ENCODE results near the gene SYPL2.
"Not testable (repeated sequence)": the region's sequence is repeated elsewhere in the genome, so short reads cannot be mapped to it uniquely, and the experiment has no call there.

The SYPL2 gene

GRCh38 chr1:109444346-109444745, 22.0 kb upstream of the SYPL2 start:
- H3K4me3 ChIP-seq (ENCODE audit: low read depth, low read length): no peak overlapping the region
- no peaks in the 10 kb centered on the region for H3K4me1 ChIP-seq
- no peaks in the 10 kb centered on the region for H3K27me3 ChIP-seq
- no peaks in the 10 kb centered on the region for H3K9me3 ChIP-seq
- no peak for TF ChIP-seq CTCF (IDR thresholded peaks at IDR 0.05; ENCODE audit: low read depth, low read length)
- no peaks in the 10 kb centered on the region for H3K36me3 ChIP-seq
- DNase-seq: no peak

- H3K4me1 ChIP-seq; H3K27me3 ChIP-seq; H3K4me3 ChIP-seq (ENCODE audit: low read depth, low read length); H3K36me3 ChIP-seq; H3K9me3 ChIP-seq; DNase-seq: not testable (repeated sequence)
Observed at GRCh38 chr1:109445949-109446695, 20.2 kb upstream of the SYPL2 start.

- no peaks in the 10 kb centered on the region for H3K27me3 ChIP-seq
- DNase-seq: no peak
- H3K9me3 ChIP-seq: no peaks in the 10 kb centered on the region
- TF ChIP-seq CTCF (IDR thresholded peaks at IDR 0.05; ENCODE audit: low read depth, low read length): no peak
- no peaks in the 10 kb centered on the region for H3K4me1 ChIP-seq
- no peak overlapping the region for H3K4me3 ChIP-seq (ENCODE audit: low read depth, low read length)
- H3K36me3 ChIP-seq: no peaks in the 10 kb centered on the region
Observed at GRCh38 chr1:109447524-109447923, 18.8 kb upstream of the SYPL2 start.

- no peak overlapping the region for H3K4me3 ChIP-seq (ENCODE audit: low read depth, low read length)
- H3K27me3 ChIP-seq: peaks cover 21% of the 10 kb centered on the region
- TF ChIP-seq CTCF (IDR thresholded peaks at IDR 0.05; ENCODE audit: low read depth, low read length): no peak
Observed at GRCh38 chr1:109454497-109455133, 11.7 kb upstream of the SYPL2 start.

GRCh38 chr1:109457819-109458218, 8.5 kb upstream of the SYPL2 start:
- no peak for TF ChIP-seq CTCF (IDR thresholded peaks at IDR 0.05; ENCODE audit: low read depth, low read length)
- Histone ChIP-seq H3K36me3 (no peaks in the 10 kb centered on the region), H3K4me1 (no peaks in the 10 kb centered on the region), H3K9me3 (0 out of 2 replicates have a peak, but pooled peaks cover 3% of the 10 kb centered on the region), H3K27me3 (peaks cover 40% of the 10 kb centered on the region), H3K4me3 (ENCODE audit: low read depth, low read length) (no peak overlapping the region)
- DNase-seq: no peak

More at GRCh38 chr1:109454497-109455133, 11.7 kb upstream of the SYPL2 start:
- Histone ChIP-seq H3K36me3 (no peaks in the 10 kb centered on the region), H3K4me1 (no peaks in the 10 kb centered on the region), H3K9me3 (no peaks in the 10 kb centered on the region)
- DNase-seq: no peak

- no peaks in the 10 kb centered on the region for H3K36me3 ChIP-seq
- DNase-seq: no peak
- H3K4me1 ChIP-seq: no peaks in the 10 kb centered on the region
- 0 out of 2 replicates have a peak, but pooled peaks cover 3% of the 10 kb centered on the region for H3K9me3 ChIP-seq
- peaks cover 88% of the 10 kb centered on the region for H3K27me3 ChIP-seq
- TF ChIP-seq CTCF (IDR thresholded peaks at IDR 0.05; ENCODE audit: low read depth, low read length): no peak
- peak overlapping the region; percentile 39 for H3K4me3 ChIP-seq (ENCODE audit: low read depth, low read length)
Observed at GRCh38 chr1:109466125-109466451, 258 bp upstream of the SYPL2 start.
